Lower leg skin (tissue), 4 donors: ENCODE measurements around the gene TFCP2. TPM values are rescaled to one million over a fixed set of nuclear protein-coding genes. Genes with fewer than 3 reads are reported as not detected.

Source experiments
- DNase-seq, 2 donors: peaks; one replicate each; pipeline ENCODE4 v3.0.0-alpha.2; 2019; ENCODE audit warnings: low spot score in 2 of 2
- H3K4me3 ChIP-seq: fragments of 200-600 bp; sonication (generic); 2 replicates; pipeline ENCODE4 v1.5.1; 2017; ENCODE audit warnings: mild to moderate bottlenecking, low read depth; ENCODE audit not compliant: poor library complexity, severe bottlenecking
- POLR2A ChIP-seq, 2 donors: fragments of 450-650 bp; IDR thresholded peaks; one replicate each; pipeline ENCODE4 v1.6.1; 2016 to 2017; ENCODE audit warnings: antibody characterized with exemption in 2 of 2, mild to moderate bottlenecking in 1 of 2, moderate library complexity in 1 of 2
- WGBS, 2 donors: methylation state at CpG; one replicate each; pipeline ENCODE4 v1.1.5; 2018; 5-methylcytosine and 5-hydroxymethylcytosine counted together
- intact Hi-C: fragments of 100-400 bp; cut with DNase I; formaldehyde crosslinking; loops from one replicate; pipeline ENCODE4 v1.15.0; 2023; ENCODE audit warnings: low total_unique reads
- total RNA-seq, 4 donors: library from RNA; depleted of rRNA; stranded (reverse); fragments of >200 nt; gene quantifications; one replicate each; pipeline ENCODE4 v1.1.0, GENCODE V29; 2016
- TF ChIP-seq, protein P1 (sequence below), 3 donors: fragments of 450-650 bp; IDR thresholded peaks; one replicate each; pipeline ENCODE4 v1.5.1; 2016; ENCODE audit warnings: antibody characterized with exemption in 3 of 3, mild to moderate bottlenecking in 3 of 3, moderate library complexity in 2 of 3

Gene TFCP2
- total RNA-seq, 4 donors from 2014 or later, result 14.9 to 17.7 (median 17.1) TPM

GRCh38 chr12:51139292-51139844 is 33.6 kb downstream of the TFCP2 start:
- TF ChIP-seq POLR2A (IDR thresholded peaks at IDR 0.05), result no peak
- TF ChIP-seq, protein P1, sequence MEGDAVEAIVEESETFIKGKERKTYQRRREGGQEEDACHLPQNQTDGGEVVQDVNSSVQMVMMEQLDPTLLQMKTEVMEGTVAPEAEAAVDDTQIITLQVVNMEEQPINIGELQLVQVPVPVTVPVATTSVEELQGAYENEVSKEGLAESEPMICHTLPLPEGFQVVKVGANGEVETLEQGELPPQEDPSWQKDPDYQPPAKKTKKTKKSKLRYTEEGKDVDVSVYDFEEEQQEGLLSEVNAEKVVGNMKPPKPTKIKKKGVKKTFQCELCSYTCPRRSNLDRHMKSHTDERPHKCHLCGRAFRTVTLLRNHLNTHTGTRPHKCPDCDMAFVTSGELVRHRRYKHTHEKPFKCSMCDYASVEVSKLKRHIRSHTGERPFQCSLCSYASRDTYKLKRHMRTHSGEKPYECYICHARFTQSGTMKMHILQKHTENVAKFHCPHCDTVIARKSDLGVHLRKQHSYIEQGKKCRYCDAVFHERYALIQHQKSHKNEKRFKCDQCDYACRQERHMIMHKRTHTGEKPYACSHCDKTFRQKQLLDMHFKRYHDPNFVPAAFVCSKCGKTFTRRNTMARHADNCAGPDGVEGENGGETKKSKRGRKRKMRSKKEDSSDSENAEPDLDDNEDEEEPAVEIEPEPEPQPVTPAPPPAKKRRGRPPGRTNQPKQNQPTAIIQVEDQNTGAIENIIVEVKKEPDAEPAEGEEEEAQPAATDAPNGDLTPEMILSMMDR (IDR thresholded peaks at IDR 0.05), result no peak
- H3K4me3 ChIP-seq, result no peak overlapping the region
- WGBS, 2 donors, result 62 to 98% methylated on average over 3 of the region's 3 CpGs
- DNase-seq, result no peak
- intact Hi-C loops, result no loop called here

DNA sequence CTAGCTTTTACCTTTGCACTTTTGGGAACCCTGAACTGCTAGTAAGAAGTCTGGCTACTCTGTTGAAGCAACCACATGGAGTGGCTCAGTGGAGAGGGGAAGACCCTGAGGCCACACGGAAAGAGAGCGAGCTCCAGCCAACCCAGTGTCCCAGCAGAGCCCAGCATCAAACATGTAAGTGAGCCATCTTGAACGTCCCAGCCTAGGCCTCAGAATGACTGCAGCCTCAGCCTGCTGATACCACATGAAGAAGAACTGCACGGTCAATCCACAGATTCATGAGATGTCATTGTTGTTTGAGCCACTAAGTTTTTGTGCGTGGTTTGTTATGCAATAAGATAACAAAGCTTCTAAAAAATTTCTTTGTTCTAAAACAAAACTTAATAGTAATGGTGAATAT is 40.2 kb downstream of the TFCP2 start:
- no peak for DNase-seq
- TF ChIP-seq POLR2A (IDR thresholded peaks at IDR 0.05), result no peak
- TF ChIP-seq, protein P1 (IDR thresholded peaks at IDR 0.05), result no peak
- intact Hi-C loops, result no loop called here
- WGBS, 2 donors, result 64 to 84% methylated on average over 5 of the region's 5 CpGs
- H3K4me3 ChIP-seq, result no peak overlapping the region

GRCh38 chr12:51131745-51132521 is 41.0 kb downstream of the TFCP2 start:
- intact Hi-C loops, result no loop called here
- no peak for DNase-seq

GRCh38 chr12:51128919-51129318 is 44.0 kb downstream of the TFCP2 start:
- no peak for DNase-seq
- WGBS, 2 donors, result 72 to 81% methylated on average over 3 of the region's 3 CpGs

More at GRCh38 chr12:51131745-51132521, 41.0 kb downstream of the TFCP2 start:
- no peak overlapping the region for H3K4me3 ChIP-seq
- TF ChIP-seq, protein P1 (IDR thresholded peaks at IDR 0.05), result no peak
- no peak for TF ChIP-seq POLR2A (IDR thresholded peaks at IDR 0.05)
- 94 to 95% methylated on average over 5 of the region's 5 CpGs for WGBS, 2 donors

DNA sequence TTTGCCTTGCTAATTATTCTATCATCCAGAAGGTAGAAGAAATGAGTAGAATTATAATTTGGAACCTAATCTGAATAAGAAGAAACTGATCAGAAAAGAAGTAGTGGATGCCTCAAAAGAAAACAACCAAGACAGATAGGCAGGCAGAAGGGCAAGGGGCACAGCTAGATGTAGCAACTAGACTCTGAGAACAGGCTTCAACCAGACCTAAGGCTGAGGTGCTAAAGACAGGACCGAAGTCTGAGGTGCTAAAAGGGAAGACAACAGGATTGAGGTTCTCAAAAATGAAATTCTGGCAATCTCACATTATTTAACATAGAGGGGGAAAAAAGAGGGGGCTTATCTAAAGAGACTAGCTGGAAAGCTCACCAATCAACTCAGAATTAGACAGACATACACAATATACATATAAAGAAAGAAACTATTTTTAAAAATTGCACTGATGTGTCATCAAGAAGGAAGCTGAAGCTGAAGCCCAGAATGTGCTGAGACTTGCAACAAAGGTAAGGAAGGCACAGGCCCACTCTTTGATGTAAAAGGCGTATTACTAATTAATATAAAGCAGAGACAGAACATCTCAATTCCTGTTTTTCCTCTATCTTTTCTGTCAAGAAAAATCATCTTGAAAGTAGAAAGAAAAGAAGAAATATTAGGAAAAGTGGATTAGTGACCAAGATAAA is 45.7 kb downstream of the TFCP2 start:
- 54 to 62% methylated on average over 2 of the region's 2 CpGs for WGBS, 2 donors

More at GRCh38 chr12:51128919-51129318, 44.0 kb downstream of the TFCP2 start:
- intact Hi-C loops, result no loop called here
- TF ChIP-seq, protein P1 (IDR thresholded peaks at IDR 0.05), result no peak
- TF ChIP-seq POLR2A (IDR thresholded peaks at IDR 0.05), result no peak
- H3K4me3 ChIP-seq, result no peak overlapping the region

More for the DNA sequence above, 45.7 kb downstream of the TFCP2 start:
- no peak for DNase-seq
- TF ChIP-seq, protein P1 (IDR thresholded peaks at IDR 0.05), result no peak
- TF ChIP-seq POLR2A (IDR thresholded peaks at IDR 0.05), result no peak
- intact Hi-C loops, result no loop called here
- H3K4me3 ChIP-seq, result no peak overlapping the region
